ENCODE measurements around the gene TSSK2.
A peak's percentile ranks its signal among the peaks of the same experiment; 100 is the strongest.

TSSK2 gene

DNA sequence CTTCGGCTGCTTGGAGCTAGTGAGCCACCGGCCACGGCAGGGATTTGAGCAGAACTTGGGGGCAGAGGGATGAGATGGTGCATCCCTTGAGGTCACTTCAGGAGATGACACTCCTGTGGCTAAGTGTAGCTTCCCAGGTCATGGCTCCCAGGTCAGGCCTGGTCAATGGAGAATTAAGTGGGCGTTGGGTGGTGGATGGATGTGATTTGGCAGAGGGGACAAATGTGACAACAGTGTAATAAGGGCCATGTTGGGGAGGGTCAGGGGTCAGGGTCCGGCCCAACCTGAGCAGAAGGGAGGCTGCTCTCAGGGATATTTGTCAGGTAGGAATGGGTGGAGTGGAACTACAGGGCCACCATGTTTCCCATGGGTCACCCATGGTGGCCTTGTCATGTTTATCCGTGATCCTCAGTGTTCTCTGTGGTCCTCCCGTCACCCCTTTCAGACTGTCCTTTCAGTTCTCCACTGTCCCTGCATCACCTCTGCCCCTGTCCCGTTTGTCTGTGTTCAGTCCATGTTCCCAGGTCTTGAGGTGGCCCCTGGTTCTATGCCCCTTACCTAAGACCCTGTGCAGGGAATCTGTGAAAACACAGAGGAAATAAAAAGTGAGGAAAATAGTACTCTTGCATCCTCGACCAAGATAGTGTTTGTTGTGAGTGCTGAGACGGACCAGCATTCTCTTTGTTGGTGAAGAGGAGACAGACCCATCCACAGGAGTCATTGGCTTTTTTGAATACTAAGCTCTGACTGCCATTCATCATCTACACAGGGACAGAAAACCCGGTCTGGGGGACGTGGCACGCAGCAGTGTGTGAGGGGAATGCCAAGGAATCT lies 41.3 kb downstream of the TSSK2 start:
- DNase-seq: no peak

DNA sequence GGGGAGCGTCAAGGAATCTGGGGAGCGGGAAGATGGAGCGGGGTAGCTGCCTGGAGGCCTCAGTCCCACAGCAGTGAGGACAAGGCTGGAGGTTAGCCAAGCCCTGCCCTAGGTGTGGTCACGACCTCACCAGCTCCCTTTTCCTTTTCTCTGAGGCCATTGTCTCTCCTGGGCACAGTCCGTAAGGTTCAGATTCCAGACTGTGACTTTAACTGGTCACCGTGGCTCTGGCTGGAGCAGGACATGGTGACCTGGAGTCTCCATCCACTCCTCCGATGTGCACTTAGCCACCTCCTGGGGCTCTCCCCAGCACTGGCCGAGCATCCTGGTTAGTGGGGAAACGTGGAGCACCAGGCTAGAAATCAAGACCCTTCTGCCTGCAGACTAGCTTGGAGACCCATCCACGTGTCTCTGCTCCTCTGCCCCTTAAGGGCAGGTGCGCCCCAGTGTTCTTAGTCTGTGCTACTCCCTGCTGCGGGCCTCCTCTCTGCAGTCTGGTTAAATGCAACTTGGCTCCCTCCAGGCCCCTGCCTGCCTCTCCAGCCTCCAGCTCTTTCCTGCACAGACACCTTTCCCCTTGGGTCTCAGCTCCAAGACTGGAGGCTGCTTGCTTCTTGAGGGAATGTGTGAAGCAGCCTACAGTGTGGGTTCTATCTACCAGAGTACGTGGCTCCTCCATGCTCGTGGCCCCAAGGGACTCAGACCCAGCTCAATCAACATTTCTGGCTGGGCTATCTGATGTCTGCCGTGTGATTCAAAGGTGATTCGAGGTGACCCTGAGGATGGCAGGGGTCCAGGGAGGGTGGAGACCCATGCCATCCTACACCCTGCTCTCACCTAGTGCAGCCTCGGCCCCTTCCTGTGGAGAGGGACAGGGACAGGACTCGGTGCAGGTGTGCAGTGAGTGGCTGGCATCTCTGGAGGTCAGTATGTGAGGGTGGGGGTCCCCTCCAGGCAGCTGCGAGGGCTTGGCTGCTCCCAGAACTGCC lies 42.2 kb downstream of the TSSK2 start:
- no peak for DNase-seq

DNA sequence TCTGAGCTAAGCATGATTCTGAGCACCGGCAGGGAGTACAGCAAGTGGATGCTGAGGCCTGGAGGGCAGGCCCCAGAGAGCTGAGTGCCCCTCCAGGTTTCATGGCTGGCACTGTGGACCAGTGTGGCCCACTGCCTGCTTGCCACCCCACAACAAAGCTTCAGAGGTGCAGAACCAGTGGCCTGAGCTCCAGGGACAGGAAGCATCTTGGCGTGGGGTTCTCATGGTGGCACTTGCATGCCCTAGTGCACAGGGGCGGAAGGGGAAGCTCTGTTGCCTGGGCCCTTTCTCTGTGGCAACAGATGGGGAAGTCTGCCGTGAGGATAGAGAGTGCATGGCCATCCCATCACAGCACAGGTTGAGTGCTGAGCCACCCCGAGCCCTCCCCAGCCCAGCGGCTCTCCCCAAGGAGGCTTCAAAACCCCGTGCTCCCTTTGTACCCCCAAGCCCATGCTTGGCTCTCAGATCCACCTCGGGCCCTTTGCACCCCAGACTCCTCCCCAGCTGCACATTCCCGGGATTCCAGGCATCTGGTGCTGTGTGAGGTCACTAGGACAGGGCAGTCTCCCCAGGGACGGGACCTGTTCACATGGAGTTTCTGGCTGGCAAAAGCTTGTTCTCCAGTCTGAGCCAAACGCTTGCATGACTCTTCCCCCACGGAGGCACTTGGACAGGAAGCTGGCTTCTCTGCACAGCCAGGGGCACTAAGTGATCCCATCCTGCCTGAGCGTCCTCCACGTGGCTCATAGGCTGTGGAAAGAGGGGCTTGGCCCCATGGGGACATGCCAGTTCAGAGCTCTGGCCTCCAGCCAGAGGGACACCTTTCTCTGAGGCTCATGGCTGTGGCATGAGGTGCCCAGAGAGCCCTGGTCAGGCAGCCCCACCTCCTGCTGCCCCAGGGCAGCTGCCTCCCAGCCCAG lies 43.3 kb downstream of the TSSK2 start:
- no peak for DNase-seq

DNA sequence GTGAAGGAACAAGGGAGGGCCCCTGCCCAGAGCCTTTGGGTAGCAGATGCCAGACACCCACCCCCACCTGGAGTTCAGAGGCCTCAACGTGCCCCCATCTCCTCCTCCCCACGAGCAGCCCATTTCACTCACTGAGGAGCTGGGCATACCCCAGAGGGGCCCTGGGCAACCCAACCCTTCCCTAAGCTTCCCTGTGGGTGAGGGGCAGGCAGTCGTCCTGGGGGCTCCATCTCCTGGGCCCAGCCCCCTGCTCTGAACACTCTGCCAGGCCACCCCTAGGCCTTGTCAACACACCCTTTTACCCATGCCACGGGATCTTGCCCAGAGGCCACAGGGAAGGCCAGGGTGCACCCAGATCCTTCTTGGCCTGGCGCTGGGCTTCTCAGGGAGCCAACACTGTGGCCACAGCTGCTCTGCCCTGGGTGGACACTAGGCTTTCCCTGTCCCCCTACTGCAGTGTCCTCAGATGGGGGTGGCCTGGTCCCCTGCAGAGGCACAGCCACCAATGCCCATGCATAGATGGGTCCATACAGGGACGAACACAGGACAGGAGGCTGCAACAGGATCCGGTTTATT lies 44.0 kb downstream of the TSSK2 start:
- no peak for DNase-seq

DNA sequence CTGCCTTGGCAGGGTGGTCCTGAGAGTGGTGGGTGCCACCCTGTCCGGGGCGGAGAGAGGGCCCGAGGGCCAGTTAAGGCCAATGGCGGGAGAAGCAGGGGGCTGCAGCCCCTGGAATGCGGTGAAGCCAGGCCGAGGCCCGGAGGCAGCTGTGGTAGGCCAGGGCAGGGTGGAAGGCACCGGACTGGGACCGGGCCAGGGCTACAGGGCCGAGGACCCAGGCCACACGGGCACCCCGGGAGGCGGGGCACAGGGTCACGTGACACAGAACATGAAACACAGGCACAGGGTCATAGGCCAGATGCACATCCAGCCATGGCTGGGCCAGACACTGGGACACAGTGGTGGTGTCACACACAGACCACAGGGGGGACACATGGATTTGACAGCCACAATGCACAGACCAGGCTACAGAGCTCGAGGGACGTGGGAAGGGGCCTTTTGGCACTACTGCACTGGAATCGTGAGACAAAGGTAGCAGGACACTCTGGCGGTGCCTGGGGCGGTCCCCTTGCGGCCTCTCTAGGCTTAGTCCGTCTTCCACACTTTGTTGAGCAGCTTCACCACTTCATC lies 44.6 kb downstream of the TSSK2 start:
- no peak for DNase-seq

DNA sequence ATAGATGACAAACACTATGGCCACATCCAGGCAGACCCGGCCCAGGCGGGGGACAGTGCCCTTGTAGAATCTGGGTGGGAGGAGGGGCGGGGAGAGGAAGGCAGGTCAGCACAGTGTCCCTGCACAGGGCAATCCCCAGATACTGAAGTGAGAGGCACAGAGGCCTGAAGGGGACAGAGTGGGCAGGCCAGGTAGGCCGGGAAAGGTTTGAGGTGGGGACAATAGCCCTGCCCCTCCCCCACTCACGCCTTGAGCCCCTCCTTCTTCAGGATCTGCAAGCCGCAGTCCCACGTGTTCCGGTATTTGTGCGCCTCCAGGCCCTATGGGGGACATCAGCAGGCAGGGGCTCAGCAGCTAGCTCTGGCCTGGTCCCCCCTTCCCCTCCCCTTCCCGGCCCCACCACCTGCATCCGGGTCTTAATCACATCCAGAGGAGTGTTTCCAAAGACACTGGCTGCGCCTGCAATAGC lies 45.1 kb downstream of the TSSK2 start:
- no peak for DNase-seq

GRCh38 chr22:19176732-19177131 lies 45.6 kb downstream of the TSSK2 start:
- DNase-seq: no peak

GRCh38 chr22:19177164-19178064 lies 46.3 kb downstream of the TSSK2 start:
- DNase-seq: no peak

DNA sequence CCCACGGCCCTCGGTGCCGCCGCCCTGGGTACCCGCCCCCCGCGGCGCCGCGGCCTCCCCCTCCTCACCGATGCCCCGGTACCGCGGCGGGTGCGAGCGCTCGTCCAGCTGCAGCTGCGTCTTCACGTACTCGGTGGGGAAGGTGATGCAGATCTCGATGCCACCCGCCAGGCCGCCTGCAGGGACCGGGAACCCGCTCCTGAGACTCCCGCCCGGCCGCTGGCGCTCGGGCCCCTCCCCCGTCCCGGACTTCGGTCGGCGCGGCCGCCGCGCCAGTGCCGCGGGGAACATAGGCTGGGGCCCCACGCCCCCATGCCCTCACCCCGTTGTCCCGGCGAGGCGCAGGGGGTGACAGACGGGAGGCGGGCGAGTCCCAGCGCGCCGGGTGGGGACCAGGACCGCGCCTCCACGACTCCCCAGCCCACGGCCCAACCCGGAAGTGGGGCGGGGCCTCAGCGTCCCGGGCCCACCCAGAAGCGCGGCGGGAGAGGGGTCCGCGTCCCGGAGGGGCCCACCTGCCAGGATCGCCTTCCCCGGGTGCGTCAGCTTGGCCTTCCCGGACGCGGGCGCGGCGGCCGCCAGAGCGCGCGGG lies 47.1 kb downstream of the TSSK2 start:
- peak in 1 of 4 experiments; percentile 62 for DNase-seq

GRCh38 chr22:19178657-19179496 lies 47.8 kb downstream of the TSSK2 start, which contains the start of gene SLC25A1:
TSS of gene SLC25A1 (minus strand) at chr22:19178736. CDS start at chr22:19178673, 63 bp downstream.
- DNase-seq: peak in 3 of 4 experiments; percentile 44 to 71 (median 48)

DNA sequence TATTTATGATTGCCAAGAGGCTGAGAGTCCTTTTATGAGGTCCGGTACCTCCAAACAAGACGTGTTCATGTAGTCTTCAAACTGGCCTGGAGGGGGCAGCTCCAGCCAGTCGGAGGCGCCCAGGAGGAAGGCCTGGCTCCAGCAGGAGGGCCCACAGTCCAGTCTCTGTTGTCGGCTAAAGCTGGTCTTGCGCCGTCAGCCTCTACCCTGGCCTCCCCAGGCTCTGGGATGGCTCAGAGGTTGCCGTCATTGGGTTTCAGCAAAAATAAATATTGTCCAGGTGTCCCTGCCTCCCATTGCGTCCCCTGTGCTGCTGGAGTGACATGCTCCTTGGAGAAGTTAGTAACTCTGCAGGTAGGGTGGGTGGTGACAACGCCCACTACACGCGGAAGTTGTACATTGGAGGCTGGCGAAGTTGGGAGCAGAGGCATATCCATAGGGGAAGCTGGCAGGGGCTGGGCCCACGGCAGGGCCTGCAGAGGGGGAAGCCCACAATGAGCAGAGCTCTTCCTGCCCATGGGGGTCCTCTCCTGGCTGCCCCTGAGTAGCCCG lies 48.5 kb downstream of the TSSK2 start:
- no peak for DNase-seq

- no peak for DNase-seq
Measured at GRCh38 chr22:19180234-19180633, 49.1 kb downstream of the TSSK2 start.

- no peak for DNase-seq
Measured at GRCh38 chr22:19180740-19181410, 49.8 kb downstream of the TSSK2 start.

GRCh38 chr22:19181786-19182471 lies 50.8 kb downstream of the TSSK2 start:
- no peak for DNase-seq

Data from activated naive CD4-positive, alpha-beta T cell (primary cell).